Mesenteric fat pad (tissue), 1 donor: ENCODE results near the gene ATP23. TPM values are rescaled to one million over a fixed set of nuclear protein-coding genes. Genes with fewer than 3 reads are reported as not detected.

Source experiments
- DNase-seq: peaks from one replicate; pipeline ENCODE4 v3.0.0-alpha.2; 2020; ENCODE audit warnings: low spot score
- total RNA-seq: library from RNA; stranded (reverse); fragmentation: NEBNext Ultra II Directional; extraction: Animal tissue kit (Norgen Biotek cat#: 25700); gene quantifications from one replicate; pipeline ENCODE4 v1.2.1, GENCODE V29; 2021
- donor health status: DM: yes; HTN: yes; CAD: no.

Gene ATP23
- total RNA-seq, 1 donor from 2014 or later, result 9.5 TPM

- no peak for DNase-seq
Measured at GRCh38 chr12:57907281-57907680, 34.1 kb upstream of the ATP23 start.

- DNase-seq, result no peak
Measured at GRCh38 chr12:57908511-57908910, 32.9 kb upstream of the ATP23 start.

GRCh38 chr12:57909056-57909455 is 32.3 kb upstream of the ATP23 start:
- no peak for DNase-seq

- DNase-seq, result no peak
Measured at GRCh38 chr12:57909611-57910010, 31.8 kb upstream of the ATP23 start.

- no peak for DNase-seq
Measured at GRCh38 chr12:57918147-57918546, 23.2 kb upstream of the ATP23 start.

- no peak for DNase-seq
Measured at GRCh38 chr12:57927086-57927485, 14.3 kb upstream of the ATP23 start.

- no peak for DNase-seq
Measured at GRCh38 chr12:57929092-57929830, 12.1 kb upstream of the ATP23 start.

- no peak for DNase-seq
Measured at GRCh38 chr12:57934819-57935218, 6.5 kb upstream of the ATP23 start.

GRCh38 chr12:57935331-57935730 is 6.0 kb upstream of the ATP23 start:
- no peak for DNase-seq

GRCh38 chr12:57935839-57936512 is 5.4 kb upstream of the ATP23 start:
- peak; percentile 94 for DNase-seq

- DNase-seq, result no peak
Measured at GRCh38 chr12:57936513-57936883, 4.9 kb upstream of the ATP23 start.

GRCh38 chr12:57939291-57939690 is 2.1 kb upstream of the ATP23 start:
- no peak for DNase-seq

- no peak for DNase-seq
Measured at GRCh38 chr12:57940052-57940914, 1.1 kb upstream of the ATP23 start.

GRCh38 chr12:57940915-57941164 is 527 bp upstream of the ATP23 start:
- DNase-seq, result no peak

- DNase-seq, result no peak
Measured at GRCh38 chr12:57943438-57944080, 2.2 kb downstream of the ATP23 start.

- no peak for DNase-seq
Measured at GRCh38 chr12:57944313-57945023, 3.1 kb downstream of the ATP23 start.

- DNase-seq, result no peak
Measured at GRCh38 chr12:57952766-57953165, 11.4 kb downstream of the ATP23 start.

GRCh38 chr12:57954768-57955167 is 13.4 kb downstream of the ATP23 start:
- no peak for DNase-seq

- DNase-seq, result no peak
Measured at GRCh38 chr12:57958061-57958657, 16.8 kb downstream of the ATP23 start.

GRCh38 chr12:57964421-57964820 is 23.1 kb downstream of the ATP23 start:
- DNase-seq, result no peak

GRCh38 chr12:57965766-57966165 is 24.4 kb downstream of the ATP23 start:
- no peak for DNase-seq
